H1 (cell line): ENCODE data around the gene GSTO1. TPM values are rescaled to one million over a fixed set of nuclear protein-coding genes. Genes with fewer than 3 reads are reported as not detected.

Experiments
- CTCF ChIA-PET: fragments of 300-600 bp; sonication (Branson Sonifier 250); formaldehyde crosslinking; loops from one replicate; lab custom pipeline; 2021; ENCODE audit not compliant: partially characterized antibody; lab: Charles Lee
- POLR2A ChIA-PET: fragments of 300-600 bp; sonication (Branson Sonifier 250); formaldehyde crosslinking; loops from one replicate; lab custom pipeline; 2021; ENCODE audit warnings: inconsistent platforms; ENCODE audit not compliant: partially characterized antibody; lab: Charles Lee
- DNase-seq, 2 experiments: peaks; one replicate each; pipeline versions ENCODE4 v3.0.0 to v3.0.0-alpha.2; 2010 to 2022; ENCODE audit warnings: low spot score in 2 of 2, low read depth in 1 of 2, mixed read lengths in 1 of 2
- FAIRE-seq: peaks from 2 replicates; lab custom pipeline; 2011; peaks lifted over from hg19 to GRCh38; lab: Jason Lieb, UNC
- H2AFZ ChIP-seq: 2 replicates; pipeline ENCODE4 v1.8.1; 2012; ENCODE audit warnings: low read length, inconsistent platforms
- H2AK5ac ChIP-seq: 2 replicates; pipeline ENCODE4 v1.6.1; 2013; ENCODE audit warnings: low read depth, low read length
- H2BK120ac ChIP-seq: replicated peaks from 2 replicates; pipeline ENCODE3; 2013; ENCODE audit warnings: low read depth, low read length, inconsistent platforms
- H2BK12ac ChIP-seq: 2 replicates; pipeline ENCODE4 v1.6.1; 2013; ENCODE audit warnings: low read depth, low read length
- H2BK15ac ChIP-seq: 2 replicates; pipeline ENCODE4 v1.6.1; 2013; ENCODE audit warnings: low read length
- H2BK20ac ChIP-seq: 2 replicates; pipeline ENCODE4 v1.6.1; 2013; ENCODE audit warnings: low read length
- H2BK5ac ChIP-seq: 2 replicates; pipeline ENCODE4 v1.6.1; 2013; ENCODE audit warnings: low read depth, low read length
- H3K14ac ChIP-seq: 2 replicates; pipeline ENCODE4 v1.6.1; 2013; ENCODE audit warnings: inconsistent platforms; ENCODE audit not compliant: insufficient read length
- H3K18ac ChIP-seq: 2 replicates; pipeline ENCODE4 v1.6.1; 2013; ENCODE audit warnings: low read length; ENCODE audit errors: extremely low read depth
- H3K23ac ChIP-seq: 2 replicates; pipeline ENCODE4 v1.6.1; 2013; ENCODE audit warnings: inconsistent platforms; ENCODE audit not compliant: insufficient read length
- H3K23me2 ChIP-seq: 2 replicates; pipeline ENCODE4 v1.6.1; 2013; ENCODE audit warnings: low read depth, low read length
- H3K27ac ChIP-seq: 2 replicates; pipeline ENCODE4 v1.6.1; 2011; ENCODE audit warnings: low read depth, low read length, inconsistent platforms
- H3K27me3 ChIP-seq, 4 experiments: replicated peaks in 1 of 4; 1 replicate in 1 of 4; 2 replicates in 3 of 4; pipeline versions ENCODE4 v1.6.1 to v1.8.1; 2011 to 2013; ENCODE audit warnings: low read length in 3 of 4, mild to moderate bottlenecking in 3 of 4, inconsistent platforms in 2 of 4, mixed read lengths in 2 of 4, moderate library complexity in 1 of 4; ENCODE audit not compliant: control insufficient read depth in 3 of 4, insufficient read depth in 3 of 4; ENCODE audit errors: extremely low read depth in 1 of 4
- H3K36me3 ChIP-seq, 4 experiments: 2 replicates each; pipeline versions ENCODE4 v1.6.1 to v1.8.1; 2011 to 2013; ENCODE audit warnings: mild to moderate bottlenecking in 4 of 4, low read length in 3 of 4, moderate library complexity in 2 of 4, control low read depth in 1 of 4, inconsistent platforms in 1 of 4; ENCODE audit not compliant: insufficient read depth in 4 of 4, control insufficient read depth in 2 of 4
- H3K4ac ChIP-seq: replicated peaks from 2 replicates; pipeline ENCODE3; 2013; ENCODE audit warnings: low read length, low read depth, mixed read lengths, inconsistent platforms; ENCODE audit not compliant: insufficient read length
- H3K4me1 ChIP-seq, 4 experiments: replicated peaks in 1 of 4; 1 replicate in 1 of 4; 2 replicates in 3 of 4; pipeline versions ENCODE4 v1.6.1 to v1.8.1; 2011 to 2013; ENCODE audit warnings: low read length in 3 of 4, inconsistent platforms in 2 of 4, mixed read lengths in 1 of 4; ENCODE audit not compliant: insufficient read depth in 4 of 4, control insufficient read depth in 3 of 4
- H3K4me2 ChIP-seq, 2 experiments: 2 replicates each; pipeline versions ENCODE4 v1.6.1 to v1.8.1; 2011 to 2013; ENCODE audit warnings: low read depth in 2 of 2, low read length in 2 of 2, control low read depth in 1 of 2, inconsistent platforms in 1 of 2, mild to moderate bottlenecking in 1 of 2; ENCODE audit not compliant: insufficient read depth in 1 of 2
- H3K4me3 ChIP-seq, 4 experiments: fragments of 200-600, 300-600 bp in 1 of 4; sonication (generic), shearing (Covaris generic), sonication (Bioruptor Twin) in 1 of 4; 2 replicates each; pipeline versions ENCODE4 v1.5.1 to v1.8.1; 2011 to 2016; ENCODE audit warnings: low read length in 4 of 4, low read depth in 3 of 4, control low read depth in 2 of 4, inconsistent platforms in 2 of 4, mild to moderate bottlenecking in 2 of 4, mixed read lengths in 1 of 4, moderate library complexity in 1 of 4; ENCODE audit not compliant: insufficient read depth in 2 of 4; ENCODE audit errors: extremely low read depth in 1 of 4
- H3K56ac ChIP-seq: replicated peaks from 2 replicates; pipeline ENCODE3; 2013; ENCODE audit warnings: low read depth, mild to moderate bottlenecking, mixed read lengths, low read length, inconsistent platforms; ENCODE audit not compliant: insufficient read length
- H3K79me1 ChIP-seq: 2 replicates; pipeline ENCODE4 v1.6.1; 2013; ENCODE audit warnings: low read depth, low read length, control low read depth
- H3K79me2 ChIP-seq, 2 experiments: 2 replicates each; pipeline versions ENCODE4 v1.6.1 to v1.8.1; 2012 to 2013; ENCODE audit warnings: low read length in 2 of 2, mild to moderate bottlenecking in 2 of 2, inconsistent platforms in 1 of 2; ENCODE audit not compliant: insufficient read depth in 2 of 2, control insufficient read depth in 1 of 2
- H3K9ac ChIP-seq, 4 experiments: replicated peaks in 1 of 4; 1 replicate in 1 of 4; 2 replicates in 3 of 4; pipeline versions ENCODE4 v1.6.1 to v1.8.1; 2011 to 2013; ENCODE audit warnings: low read depth in 3 of 4, low read length in 3 of 4, control low read depth in 2 of 4, mild to moderate bottlenecking in 2 of 4, moderate library complexity in 2 of 4, inconsistent platforms in 1 of 4; ENCODE audit errors: extremely low read depth in 1 of 4
- H3K9me3 ChIP-seq, 2 experiments: 2 replicates each; pipeline versions ENCODE4 v1.6.1 to v1.8.1; 2012 to 2013; ENCODE audit warnings: mild to moderate bottlenecking in 2 of 2, moderate library complexity in 2 of 2, control low read depth in 1 of 2, inconsistent platforms in 1 of 2, low read depth in 1 of 2, low read length in 1 of 2, mixed read lengths in 1 of 2; ENCODE audit not compliant: insufficient read depth in 2 of 2
- H4K20me1 ChIP-seq, 2 experiments: replicated peaks in 1 of 2; 2 replicates each; pipeline versions ENCODE3 to v1.8.1; 2011 to 2013; ENCODE audit warnings: inconsistent platforms in 2 of 2, low read length in 2 of 2, mild to moderate bottlenecking in 1 of 2; ENCODE audit not compliant: insufficient read depth in 2 of 2, control insufficient read depth in 1 of 2
- H4K5ac ChIP-seq: 2 replicates; pipeline ENCODE4 v1.6.1; 2013; ENCODE audit warnings: low read length, low read depth, mixed read lengths, inconsistent platforms; ENCODE audit not compliant: insufficient read length
- H4K8ac ChIP-seq: 2 replicates; pipeline ENCODE4 v1.8.0; 2013; ENCODE audit warnings: mild to moderate bottlenecking, moderate library complexity, low read length, inconsistent platforms; ENCODE audit not compliant: insufficient read depth; ENCODE audit errors: extremely low read depth
- H4K91ac ChIP-seq: replicated peaks from 2 replicates; pipeline ENCODE3; 2013; ENCODE audit warnings: low read length, mixed read lengths, inconsistent platforms; ENCODE audit not compliant: insufficient read length
- ASH2L ChIP-seq: fragments of 200-600, 300-600 bp; sonication (generic); IDR thresholded peaks from one replicate; pipeline ENCODE4 v1.7.1; 2017; ENCODE audit warnings: low read length
- CBX8 ChIP-seq: fragments of 300-800, 300-1000 bp; sonication (generic); IDR thresholded peaks from 2 replicates; pipeline ENCODE4 v1.7.1; 2016; ENCODE audit warnings: low read depth, low read length, borderline replicate concordance
- GTF2F1 ChIP-seq: IDR thresholded peaks from 2 replicates; pipeline ENCODE4 v1.6.1; 2012; ENCODE audit warnings: low read depth, low read length, improper control_type of control experiment, borderline replicate concordance
- JUND ChIP-seq: IDR thresholded peaks from 2 replicates; pipeline ENCODE4 v1.6.1; 2011; ENCODE audit warnings: mild to moderate bottlenecking, improper control_type of control experiment, low read length
- PHF8 ChIP-seq: fragments of 200-600 bp; sonication (generic); conservative IDR thresholded peaks from 2 replicates; pipeline ENCODE4 v1.7.1; 2012; ENCODE audit warnings: low read depth, mild to moderate bottlenecking, inconsistent platforms, low read length, moderate library complexity
- WGBS, 2 experiments: shearing (Covaris generic) in 1 of 2; methylation state at CpG; one replicate each; pipeline versions ENCODE4 v1.1.6 to v1.1.7; 2013 to 2015; ENCODE audit warnings: low lambda C conversion rate in 2 of 2, mixed read lengths in 2 of 2, inconsistent platforms in 1 of 2, low coverage in 1 of 2, missing lambda C conversion rate in 1 of 2; ENCODE audit not compliant: insufficient replicate concordance in 2 of 2, insufficient coverage in 1 of 2, insufficient read length in 1 of 2; ENCODE audit errors: extremely low coverage in 1 of 2, missing lambda C conversion rate in 1 of 2; 5-methylcytosine and 5-hydroxymethylcytosine counted together
- polyA plus RNA-seq, 7 experiments: library from polyadenylated mRNA; depleted of rRNA in 3 of 7; stranded (reverse) in 5 of 7; unstranded in 2 of 7; fragments of >200 nt in 5 of 7; fragments of 200-250 nt in 2 of 7; gene quantifications; 1 replicate in 5 of 7; 2 replicates in 1 of 7; 4 replicates in 1 of 7; pipeline versions ENCODE4 v1.2.1 to v1.2.3, GENCODE V29; 2011 to 2013; ENCODE audit warnings: missing spikeins in 2 of 7, mixed read lengths in 2 of 7
- total RNA-seq: library from RNA; stranded (reverse); fragmentation: NEBNext Ultra II Directional; extraction: Animal tissue kit (Norgen Biotek cat#: 25700); gene quantifications from 2 replicates; pipeline ENCODE4 v1.2.1, GENCODE V29; 2021

GSTO1 gene
- total and polyA plus RNA-seq, 2 of the 8 experiments (the other 6 are each of a cell fraction or from before 2014, with no cell fraction given), result 22.4 to 32.5 TPM

- H2BK20ac ChIP-seq, result no peak overlapping the region
- H2AFZ ChIP-seq, result no peak overlapping the region
- peak overlapping the region; percentile 93 to 95 for H3K4me2 ChIP-seq
- FAIRE-seq (no peak), DNase-seq (no peak)
- H3K9me3 ChIP-seq, result no peaks in the 10 kb centered on the region
- POLR2A ChIA-PET, result interaction anchor here (1.8 to 7.7 kb wide), 4 partner anchors 14 to 134 kb away, joined by 6 to 81 read pairs (median 14); partner anchors contain the start of genes GSTO2 and SFR1
- peaks cover 5 to 21% (median 18%) of the 10 kb centered on the region in 4 experiments for H3K4me1 ChIP-seq
- no peak overlapping the region for H2AK5ac ChIP-seq
- peaks cover 0 to 8% (median 3%) of the 10 kb centered on the region in 4 experiments; a peak in 4 of 8 replicates for H3K36me3 ChIP-seq
- H2BK120ac ChIP-seq, result no peak overlapping the region
- WGBS, 2 experiments, result 10% methylated on average over 12 of the region's 12 CpGs; no CpG with 5 or more reads in 1 of the 2 experiments
- H3K9ac ChIP-seq, result peak overlapping the region in 3 of 4 experiments; percentile 41 to 82 (median 61); a peak in 4 of 7 replicates
- no peak overlapping the region for H2BK15ac ChIP-seq
- CTCF ChIA-PET, result interaction anchor here (1.2 to 4.4 kb wide), 6 partner anchors 12 to 95 kb away, joined by 3 to 21 read pairs (median 4); no protein-coding TSS in a partner anchor
- no peak overlapping the region for H3K23ac ChIP-seq
- no peak overlapping the region for H3K14ac ChIP-seq
- peaks cover 2 to 10% of the 10 kb centered on the region in 2 experiments for H4K20me1 ChIP-seq
- no peak overlapping the region for H3K4ac ChIP-seq
- H4K91ac ChIP-seq, result no peak overlapping the region
- H3K4me3 ChIP-seq, result peak overlapping the region; percentile 70 to 76 (median 73)
- no peak overlapping the region for H4K5ac ChIP-seq
- H3K79me1 ChIP-seq, result no peaks in the 10 kb centered on the region
- peaks cover 0 to 9% (median 5%) of the 10 kb centered on the region in 4 experiments; a peak in 5 of 7 replicates for H3K27me3 ChIP-seq
- H2BK5ac ChIP-seq, result no peak overlapping the region
- no peak overlapping the region for H3K27ac ChIP-seq
- 0 out of 2 replicates have a peak overlapping the region, but pooled peaks have one; percentile 15 for H3K18ac ChIP-seq
- peaks cover 9% of the 10 kb centered on the region for H3K23me2 ChIP-seq
- TF ChIP-seq ASH2L (peak; percentile 11), PHF8 (no peak), CBX8 (no peak), JUND (no peak), GTF2F1 (no peak)
- TF ChIP-seq, all 59 proteins: peak for 1
- Histone ChIP-seq H4K8ac (no peak overlapping the region; the same call in 1 of the 2 replicates), H2BK12ac (no peak overlapping the region), H3K79me2 (no peaks in the 10 kb centered on the region), H3K56ac (no peak overlapping the region)
These were observed 754 bp downstream of the GSTO1 start for GRCh38 chr10:104255311-104255981.
